Common myeloid progenitor, CD34-positive (primary cell): ENCODE results near the gene CLASP2.
"Not testable (repeated sequence)": the region's sequence is repeated elsewhere in the genome, so short reads cannot be mapped to it uniquely, and the experiment has no call there.

Experiments
- CTCF ChIA-PET: fragments of 350-600 bp; sonication (Branson Sonifier 250); formaldehyde crosslinking; loops from one replicate; lab custom pipeline; 2021; ENCODE audit warnings: antibody characterized with exemption; lab: Charles Lee
- POLR2A ChIA-PET: fragments of 350-600 bp; sonication (Branson Sonifier 250); formaldehyde crosslinking; loops from one replicate; lab custom pipeline; 2021; ENCODE audit warnings: antibody characterized with exemption; lab: Charles Lee
- DNase-seq, 3 donors: peaks; one replicate each; pipeline versions ENCODE4 v3.0.0 to v3.0.0-alpha.2; 2013
- H3K27ac ChIP-seq, 2 experiments: 1 replicate in 1 of 2; 2 replicates in 1 of 2; pipeline ENCODE4 v1.7.0; 2013; ENCODE audit warnings: inconsistent platforms in 2 of 2, low read length in 2 of 2, mild to moderate bottlenecking in 2 of 2, low read depth in 1 of 2, moderate library complexity in 1 of 2; ENCODE audit not compliant: severe bottlenecking in 2 of 2, insufficient read depth in 1 of 2, poor library complexity in 1 of 2
- H3K27me3 ChIP-seq, 5 experiments: replicated peaks in 2 of 5; 1 replicate in 3 of 5; 2 replicates in 2 of 5; pipeline versions ENCODE4 v1.6.1 to v1.7.0; 2013; ENCODE audit warnings: low read length in 4 of 5, mild to moderate bottlenecking in 2 of 5, moderate library complexity in 2 of 5, inconsistent platforms in 1 of 5; ENCODE audit not compliant: insufficient read depth in 5 of 5, control insufficient read depth in 4 of 5
- H3K36me3 ChIP-seq, 4 experiments: 1 replicate in 2 of 4; 2 replicates in 2 of 4; pipeline versions ENCODE4 v1.6.1 to v1.7.0; 2013; ENCODE audit warnings: low read length in 3 of 4, control low read depth in 1 of 4, mild to moderate bottlenecking in 1 of 4; ENCODE audit not compliant: control insufficient read depth in 4 of 4, insufficient read depth in 4 of 4
- H3K4me1 ChIP-seq, 4 experiments: 1 replicate in 3 of 4; 2 replicates in 1 of 4; pipeline versions ENCODE4 v1.6.1 to v1.7.1; 2013; ENCODE audit warnings: low read length in 3 of 4, mild to moderate bottlenecking in 3 of 4, control low read depth in 1 of 4, inconsistent platforms in 1 of 4, moderate library complexity in 1 of 4; ENCODE audit not compliant: control insufficient read depth in 4 of 4, insufficient read depth in 4 of 4; ENCODE audit errors: control extremely low read depth in 1 of 4
- H3K4me3 ChIP-seq, 7 experiments: 1 replicate in 4 of 7; 2 replicates in 3 of 7; pipeline versions ENCODE4 v1.5.1 to v1.7.0; 2013; ENCODE audit warnings: mild to moderate bottlenecking in 7 of 7, low read length in 6 of 7, moderate library complexity in 6 of 7, inconsistent platforms in 2 of 7, low read depth in 2 of 7, control low read depth in 1 of 7; ENCODE audit not compliant: insufficient read depth in 4 of 7, control insufficient read depth in 1 of 7; ENCODE audit errors: extremely low read depth in 1 of 7
- H3K9me3 ChIP-seq, 5 experiments: 1 replicate in 4 of 5; 2 replicates in 1 of 5; pipeline versions ENCODE4 v1.6.1 to v1.7.1; 2013; ENCODE audit warnings: low read length in 4 of 5, mild to moderate bottlenecking in 2 of 5, inconsistent platforms in 1 of 5, low read depth in 1 of 5, moderate library complexity in 1 of 5; ENCODE audit not compliant: control insufficient read depth in 4 of 5, insufficient read depth in 2 of 5; ENCODE audit errors: control extremely low read depth in 1 of 5
- WGBS: methylation state at CpG from one replicate; pipeline ENCODE4 v1.1.5; 2013; ENCODE audit not compliant: insufficient coverage; 5-methylcytosine and 5-hydroxymethylcytosine counted together

Gene CLASP2

GRCh38 chr3:33459577-33459976 is 258.5 kb downstream of the CLASP2 start:
- no CpG with 5 or more reads among the region's 4 CpGs for WGBS
- CTCF ChIA-PET, H3K27ac ChIP-seq, H3K4me3 ChIP-seq, H3K27me3 ChIP-seq, H3K4me1 ChIP-seq, H3K36me3 ChIP-seq, DNase-seq, POLR2A ChIA-PET: not testable (repeated sequence)
- H3K9me3 ChIP-seq = peaks cover 0 to 25% (median 9%) of the 10 kb centered on the region in 5 experiments

GRCh38 chr3:33458446-33458845 is 259.6 kb downstream of the CLASP2 start:
- H3K4me3 ChIP-seq = no peak overlapping the region
- 100% methylated on average over 2 of the region's 3 CpGs for WGBS
- peaks cover 0 to 25% (median 9%) of the 10 kb centered on the region in 5 experiments for H3K9me3 ChIP-seq
- H3K36me3 ChIP-seq = no peaks in the 10 kb centered on the region
- ChIA-PET CTCF (no interaction called here), POLR2A (no interaction called here)
- no peaks in the 10 kb centered on the region for H3K27me3 ChIP-seq
- no peak overlapping the region for H3K27ac ChIP-seq
- H3K4me1 ChIP-seq = no peaks in the 10 kb centered on the region
- DNase-seq = no peak

- Histone ChIP-seq H3K27ac (no peak overlapping the region), H3K27me3 (no peaks in the 10 kb centered on the region), H3K4me3 (no peak overlapping the region), H3K36me3 (no peaks in the 10 kb centered on the region), H3K9me3 (peaks cover 0 to 25% (median 11%) of the 10 kb centered on the region in 5 experiments), H3K4me1 (no peaks in the 10 kb centered on the region)
- DNase-seq = no peak
- WGBS = 94% methylated on average over 2 of the region's 2 CpGs
- ChIA-PET CTCF (no interaction called here), POLR2A (no interaction called here)
These were observed 261.3 kb downstream of the CLASP2 start for GRCh38 chr3:33456756-33457155.

- no peak overlapping the region for H3K4me3 ChIP-seq
- H3K36me3 ChIP-seq = no peaks in the 10 kb centered on the region
- no peak for DNase-seq
- no peaks in the 10 kb centered on the region for H3K4me1 ChIP-seq
- H3K27ac ChIP-seq = no peak overlapping the region
- ChIA-PET CTCF (no interaction called here), POLR2A (no interaction called here)
- no peaks in the 10 kb centered on the region for H3K27me3 ChIP-seq
- 100% methylated on average over 11 of the region's 19 CpGs for WGBS
- peaks cover 0 to 11% (median 9%) of the 10 kb centered on the region in 5 experiments for H3K9me3 ChIP-seq
These were observed 264.7 kb downstream of the CLASP2 start for GRCh38 chr3:33453331-33453761.

- DNase-seq, H3K27me3 ChIP-seq, H3K4me3 ChIP-seq, H3K27ac ChIP-seq, CTCF ChIA-PET, H3K9me3 ChIP-seq, H3K36me3 ChIP-seq, H3K4me1 ChIP-seq, POLR2A ChIA-PET: not testable (repeated sequence)
- WGBS = 100% methylated on average over 1 of the region's 1 CpG
These were observed 266.1 kb downstream of the CLASP2 start for GRCh38 chr3:33451994-33452393.

- no peaks in the 10 kb centered on the region for H3K36me3 ChIP-seq
- POLR2A ChIA-PET = no interaction called here
- H3K9me3 ChIP-seq = no peaks in the 10 kb centered on the region
- 90% methylated on average over 15 of the region's 15 CpGs for whole genome bisulfite sequencing
- CTCF ChIA-PET = no interaction called here
- DNase-seq = no peak
- peaks cover 0 to 4% (median under 1%) of the 10 kb centered on the region in 4 experiments for H3K4me1 ChIP-seq
- H3K4me3 ChIP-seq = no peak overlapping the region
- no peaks in the 10 kb centered on the region for H3K27me3 ChIP-seq
- H3K27ac ChIP-seq = no peak overlapping the region
These were observed 270.1 kb downstream of the CLASP2 start for GRCh38 chr3:33447958-33448357.

- DNase-seq = not testable (repeated sequence)
These were observed 270.8 kb downstream of the CLASP2 start for GRCh38 chr3:33447256-33447625.

More at GRCh38 chr3:33447256-33447625, 270.8 kb downstream of the CLASP2 start:
- H3K9me3 ChIP-seq, H3K27ac ChIP-seq, H3K27me3 ChIP-seq, H3K36me3 ChIP-seq, POLR2A ChIA-PET, H3K4me1 ChIP-seq, CTCF ChIA-PET: not testable (repeated sequence)
- WGBS = 100% methylated on average over 6 of the region's 7 CpGs
- peak overlapping the region in 1 of 7 experiments; percentile 36 for H3K4me3 ChIP-seq
